HG03060 (cell line): Measurements from ENCODE around the gene LHX2.

Source experiments
- ATAC-seq: cut with Tn5 transposase; IDR thresholded peaks from one replicate; pipeline ENCODE4 v1.9.1; 2021; ENCODE audit warnings: low read depth, moderate number of reproducible peaks; ENCODE audit not compliant: unreplicated experiment

The LHX2 gene

GRCh38 chr9:124012368-124013301 lies 1.1 kb downstream of the LHX2 start:
- ATAC-seq = no peak

DNA sequence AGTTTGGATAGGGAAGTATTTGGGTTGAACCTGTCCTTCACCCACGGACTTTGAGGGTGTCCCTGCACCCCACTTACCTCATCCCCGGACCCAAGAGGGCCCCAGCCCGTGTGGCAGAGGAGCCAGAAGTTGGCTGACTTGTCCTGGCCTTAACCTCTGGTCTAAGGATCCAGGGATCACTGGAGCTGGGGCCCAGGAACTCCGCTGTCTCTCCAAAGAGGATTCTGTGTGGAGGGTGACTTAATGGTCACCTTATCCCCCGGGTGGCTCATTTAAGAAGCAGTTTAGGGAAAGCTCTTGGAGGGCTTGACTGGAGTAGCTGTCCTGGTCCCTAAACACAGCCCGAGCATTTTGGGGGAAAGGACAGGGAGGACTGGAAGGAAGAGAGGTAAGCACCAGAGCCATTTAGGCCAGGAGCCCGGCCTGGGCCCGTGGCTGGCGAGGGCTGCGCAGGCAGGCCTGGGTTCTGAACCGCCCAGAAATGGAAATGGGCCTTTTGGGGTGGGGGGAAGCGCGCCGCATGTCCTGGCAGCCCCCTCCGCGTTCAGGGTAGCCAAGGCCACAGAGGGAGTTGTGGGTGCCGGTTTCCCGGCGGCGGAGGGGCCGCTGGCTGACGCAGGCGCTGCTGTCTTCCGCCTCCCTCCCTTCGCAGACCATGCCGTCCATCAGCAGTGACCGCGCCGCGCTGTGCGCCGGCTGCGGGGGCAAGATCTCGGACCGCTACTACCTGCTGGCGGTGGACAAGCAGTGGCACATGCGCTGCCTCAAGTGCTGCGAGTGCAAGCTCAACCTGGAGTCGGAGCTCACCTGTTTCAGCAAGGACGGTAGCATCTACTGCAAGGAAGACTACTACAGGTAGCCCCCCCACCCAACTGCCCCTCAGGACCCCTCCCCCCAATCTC lies 2.0 kb downstream of the LHX2 start:
- ATAC-seq = no peak

- no peak for ATAC-seq
These were observed 2.8 kb downstream of the LHX2 start for GRCh38 chr9:124014211-124014955.

- ATAC-seq = no peak
These were observed 3.5 kb downstream of the LHX2 start for GRCh38 chr9:124014956-124015660.

DNA sequence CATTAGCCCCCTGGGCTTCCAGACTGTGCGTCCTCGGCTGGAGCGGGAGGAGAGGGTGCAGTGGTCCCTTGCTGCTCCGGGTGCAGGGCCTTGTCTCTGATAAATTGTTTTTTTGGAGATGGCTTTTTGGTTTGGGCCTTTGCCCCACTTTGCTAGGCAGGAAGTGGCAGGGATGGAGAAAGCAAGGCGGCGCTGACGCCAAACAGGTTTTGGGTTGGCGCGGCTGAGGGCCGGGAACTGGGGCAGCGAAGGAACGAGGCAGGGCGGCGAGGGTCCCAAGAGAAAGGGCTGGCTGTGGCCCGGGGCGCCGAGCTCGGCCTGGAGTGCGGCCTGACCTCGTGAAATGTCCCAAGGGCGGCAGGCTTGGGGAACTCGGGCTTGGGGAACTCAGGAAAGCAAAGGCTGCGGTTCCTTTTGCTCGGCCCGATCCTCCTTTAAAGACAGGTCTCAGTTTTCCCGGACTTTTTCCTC lies 4.1 kb downstream of the LHX2 start:
- ATAC-seq = no peak

DNA sequence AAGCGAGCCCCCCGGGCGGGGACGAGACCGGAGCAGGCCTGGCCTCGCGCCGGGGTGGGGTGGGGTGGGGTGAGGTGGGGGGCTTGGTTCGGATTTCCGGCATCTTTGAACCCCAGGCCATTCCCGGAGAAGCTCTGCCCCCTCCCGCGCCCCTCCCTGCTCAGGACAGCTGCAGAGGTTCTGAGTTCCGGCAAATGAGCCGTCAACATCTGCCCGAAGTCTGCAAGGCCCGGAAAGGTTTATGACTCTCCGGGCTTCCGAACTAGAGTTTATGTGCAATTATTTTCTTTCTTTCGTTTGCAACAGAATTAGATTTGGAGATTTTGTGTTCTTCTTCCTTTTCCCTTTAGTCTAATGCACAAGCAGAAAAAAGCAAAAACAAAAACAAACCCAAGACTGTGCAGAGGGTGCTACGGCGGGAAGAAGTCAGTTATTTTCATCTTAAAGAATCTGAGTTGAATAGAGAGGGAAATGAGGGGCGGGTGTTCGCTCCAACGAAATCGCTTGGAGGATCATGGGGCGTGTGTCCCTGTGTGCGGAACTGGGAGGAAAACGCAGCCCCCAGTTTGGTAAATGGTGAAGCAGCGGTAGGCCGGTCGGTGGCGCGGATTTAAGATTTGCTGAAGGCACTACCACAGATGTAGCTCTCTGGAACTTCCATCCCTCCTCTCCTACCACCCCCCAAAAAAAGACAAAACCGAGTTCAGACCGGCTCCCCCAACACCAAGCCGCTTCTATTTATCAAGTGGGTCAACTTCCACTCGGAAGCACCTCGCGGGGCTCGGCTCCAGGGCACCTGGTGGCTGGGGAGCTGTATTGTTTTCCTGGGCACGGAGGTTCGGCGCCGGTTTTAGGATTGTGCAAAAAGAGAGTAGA lies 4.8 kb downstream of the LHX2 start:
- ATAC-seq = no peak

DNA sequence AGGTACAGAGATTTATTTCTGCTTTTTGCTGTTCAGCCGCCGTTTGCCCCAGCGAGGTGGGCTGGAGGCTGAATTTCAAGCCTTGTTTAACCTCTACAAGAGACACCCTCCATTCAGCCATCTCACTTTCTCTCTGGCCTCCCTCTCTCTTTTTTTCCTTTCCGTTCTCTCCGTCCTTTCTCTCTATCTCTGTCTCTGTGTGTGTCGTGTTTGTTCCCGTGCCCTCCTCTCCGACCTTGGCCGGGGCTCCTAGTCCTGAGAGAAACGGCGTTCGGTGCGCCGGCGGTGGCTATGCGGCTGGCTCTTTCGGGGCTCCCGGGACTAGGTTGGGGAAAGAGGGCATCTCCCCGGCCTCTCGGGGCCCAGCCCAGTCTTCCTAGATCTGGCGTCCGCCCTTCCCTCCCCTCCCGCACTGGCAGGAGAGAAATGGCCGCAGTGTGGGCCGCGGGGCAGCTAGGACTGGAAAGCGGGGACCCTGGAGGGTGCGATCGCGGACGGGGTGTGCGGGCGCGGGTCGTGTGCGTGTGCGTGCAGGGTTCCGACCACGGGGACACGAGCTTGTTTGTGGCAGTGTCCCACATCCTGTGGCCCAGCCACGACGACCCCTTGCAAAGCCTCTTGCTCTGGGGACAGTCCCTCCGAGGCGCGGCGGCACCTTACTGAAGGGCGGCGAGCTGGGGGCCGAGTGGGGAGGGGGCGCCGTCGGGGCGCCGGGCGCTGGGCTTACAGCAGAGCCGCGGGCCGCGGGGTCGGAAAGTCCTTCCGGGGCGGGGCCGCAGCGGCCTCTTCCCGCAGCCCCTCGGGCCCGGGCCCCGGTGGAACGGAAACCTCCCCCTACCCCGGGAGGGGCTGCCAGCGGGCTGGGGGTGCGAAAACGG lies 5.7 kb downstream of the LHX2 start:
- ATAC-seq = no peak

DNA sequence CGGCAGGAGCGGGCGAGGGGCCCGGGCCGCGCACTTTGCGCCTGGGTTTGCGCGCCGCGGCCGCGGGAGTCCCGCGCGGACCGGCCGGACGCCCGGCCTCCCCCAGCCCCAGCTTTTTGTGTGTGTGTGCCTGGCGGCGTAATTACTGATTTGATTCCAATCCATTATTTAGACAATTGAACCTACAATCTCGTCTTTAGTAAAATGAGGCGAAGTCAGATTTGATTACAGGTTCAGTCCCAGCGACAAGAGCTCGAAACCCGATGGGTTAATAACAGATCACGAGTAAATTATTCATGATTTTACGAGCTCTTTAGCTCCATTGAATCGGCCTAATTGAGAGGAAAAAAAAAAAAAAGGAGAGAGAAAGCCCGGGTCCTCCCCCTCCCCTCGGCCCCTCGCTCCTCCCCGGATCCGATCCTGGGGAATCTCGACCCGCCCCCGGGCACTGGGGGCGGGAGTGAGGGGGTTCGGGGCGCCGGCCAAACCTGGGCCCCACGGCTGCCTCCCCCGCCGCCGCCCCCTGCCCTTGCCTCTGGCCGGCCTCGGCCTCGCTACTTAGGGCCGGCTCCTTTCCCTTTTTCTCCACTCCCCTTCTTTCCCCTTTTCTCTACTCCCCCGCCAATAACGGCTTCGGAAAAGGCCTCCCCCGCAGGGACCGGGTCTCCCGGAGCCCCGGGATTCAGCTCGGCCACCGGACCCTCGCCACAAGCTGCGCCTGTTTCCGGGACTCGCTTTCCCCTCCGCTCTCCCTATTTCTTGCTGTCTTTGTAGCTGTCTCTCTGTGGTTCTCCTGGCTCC lies 6.6 kb downstream of the LHX2 start:
- no peak for ATAC-seq

- no peak for ATAC-seq
These were observed 7.4 kb downstream of the LHX2 start for GRCh38 chr9:124018730-124019697.

GRCh38 chr9:124019771-124020519 lies 8.4 kb downstream of the LHX2 start:
- ATAC-seq = no peak

DNA sequence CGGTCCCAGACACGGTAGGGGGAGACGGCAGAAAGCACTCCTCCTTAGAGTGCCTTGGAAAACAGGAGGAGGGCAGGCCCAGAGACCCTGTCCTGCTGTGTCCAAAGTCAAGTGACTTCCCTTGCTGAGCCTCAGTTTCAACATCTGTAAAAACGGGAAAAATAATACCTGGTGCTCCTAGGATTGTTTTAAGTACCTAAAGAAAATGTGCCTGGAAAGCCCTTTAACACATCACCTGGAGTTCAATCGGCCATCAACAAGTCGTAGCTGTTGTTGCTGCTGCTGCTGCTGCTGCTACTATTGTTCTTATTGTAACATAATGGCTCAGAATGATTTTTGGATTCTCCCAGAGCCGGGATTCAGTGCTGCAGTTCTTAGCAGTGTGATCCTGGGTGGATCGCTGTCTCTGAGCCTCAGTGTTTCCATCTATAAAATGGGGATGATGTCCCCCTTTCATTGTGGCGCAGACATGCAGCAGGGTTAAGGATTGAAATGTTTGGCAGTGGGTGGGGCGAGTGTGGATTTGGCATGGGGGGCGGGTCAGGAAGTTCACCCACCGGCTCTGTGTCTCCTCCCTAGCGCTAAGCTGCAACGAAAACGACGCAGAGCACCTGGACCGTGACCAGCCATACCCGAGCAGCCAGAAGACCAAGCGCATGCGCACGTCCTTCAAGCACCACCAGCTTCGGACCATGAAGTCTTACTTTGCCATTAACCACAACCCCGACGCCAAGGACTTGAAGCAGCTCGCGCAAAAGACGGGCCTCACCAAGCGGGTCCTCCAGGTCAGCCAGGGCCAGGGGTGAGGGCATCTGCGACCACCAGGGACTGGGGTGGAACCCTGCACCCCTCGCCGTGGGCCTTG lies 9.2 kb downstream of the LHX2 start:
- no peak for ATAC-seq

DNA sequence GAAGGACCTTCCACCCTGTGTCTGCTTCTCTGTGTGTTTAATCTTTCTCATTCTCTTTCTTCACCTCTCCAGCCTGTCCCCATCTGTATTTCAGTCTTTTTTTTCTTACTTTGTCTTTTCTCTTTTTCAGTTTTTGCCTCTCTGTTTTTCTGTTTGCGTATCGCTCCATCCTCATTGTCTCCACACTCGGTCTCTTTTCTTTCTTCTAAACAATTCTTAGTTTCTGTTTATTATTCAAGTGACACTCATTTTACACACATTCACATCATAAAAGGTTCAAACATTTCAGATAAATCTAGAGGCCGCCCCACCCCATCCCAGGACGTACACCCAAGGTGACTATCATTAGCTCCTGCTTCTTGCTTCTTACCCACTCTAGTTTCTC lies 9.8 kb downstream of the LHX2 start:
- ATAC-seq = no peak

DNA sequence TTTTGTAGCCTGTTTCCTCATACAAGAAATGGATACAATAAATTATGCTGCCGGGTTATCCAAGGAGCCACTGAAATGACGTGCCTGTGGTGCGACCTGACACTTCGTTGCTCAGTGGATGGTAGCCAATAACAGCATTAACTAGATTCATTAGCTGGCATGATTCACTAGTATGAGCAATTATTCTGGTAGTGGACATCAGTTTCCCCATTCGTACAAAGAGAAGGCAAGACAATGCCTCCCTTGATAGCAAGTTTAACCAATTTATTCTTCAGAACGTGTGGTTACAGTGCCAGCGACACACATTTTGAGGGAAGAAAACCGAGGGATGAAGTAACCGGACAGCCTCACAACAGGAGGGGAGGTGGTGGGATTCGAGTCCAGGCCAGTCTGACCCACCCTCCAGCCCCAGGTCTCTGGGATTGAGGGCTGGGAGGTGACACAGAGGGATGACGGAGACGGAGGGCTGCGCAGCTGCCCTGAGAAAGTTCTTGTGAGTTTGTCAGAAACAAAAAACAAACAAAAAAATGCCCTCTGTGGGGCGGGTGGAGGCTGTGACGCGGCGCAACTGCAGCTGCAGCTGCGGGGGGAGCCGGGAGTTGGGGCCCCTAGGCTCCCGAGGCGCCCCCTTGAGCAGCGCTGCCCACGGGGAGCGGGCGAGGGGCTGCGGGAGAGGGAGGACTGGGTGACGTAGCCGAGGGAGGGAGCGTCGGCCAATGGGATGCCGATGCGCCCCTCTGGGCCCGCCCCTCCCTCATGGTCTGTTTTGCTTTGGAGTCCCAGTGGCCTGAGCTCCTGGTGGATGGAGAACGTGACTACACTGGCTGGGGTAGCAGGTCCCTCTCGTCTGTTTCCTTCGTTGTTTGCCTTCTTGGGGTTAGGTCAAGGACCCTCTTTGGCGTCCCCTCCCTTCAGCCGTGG lies 10.9 kb downstream of the LHX2 start:
- ATAC-seq = no peak

DNA sequence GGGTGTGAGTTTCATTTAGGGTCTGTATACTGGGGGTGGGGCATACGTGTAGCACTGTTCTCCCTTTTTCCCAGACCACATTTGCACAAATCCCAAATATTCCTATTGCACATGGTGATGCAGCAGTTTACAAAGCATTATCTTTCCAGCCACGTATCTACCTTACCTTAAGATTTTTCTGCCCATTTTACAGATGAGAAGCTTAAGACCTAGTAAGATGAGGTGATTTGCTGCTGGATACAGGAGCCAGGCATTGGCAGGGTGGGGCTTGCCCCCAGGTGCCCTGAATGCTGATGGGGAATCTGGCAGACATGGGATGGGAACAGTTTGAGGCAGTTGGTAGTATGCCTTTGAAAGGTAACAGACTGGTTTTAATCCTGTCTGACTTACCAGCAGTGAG lies 12.5 kb downstream of the LHX2 start:
- no peak for ATAC-seq
